GM12891 (cell line): ENCODE measurements around the gene ALB.

Experiments used
- PAX5 ChIP-seq: IDR thresholded peaks from 2 replicates; pipeline ENCODE4 v1.6.1; 2011; ENCODE audit warnings: low read length, moderate library complexity, mild to moderate bottlenecking; ENCODE audit not compliant: insufficient read depth, severe bottlenecking
- POLR2A ChIP-seq: IDR thresholded peaks from 2 replicates; pipeline ENCODE4 v1.6.1; 2011; ENCODE audit warnings: low read depth, low read length, control low read depth
- POLR2AphosphoS5 ChIP-seq: IDR thresholded peaks from 2 replicates; pipeline ENCODE4 v1.6.1; 2011; ENCODE audit warnings: low read depth, low read length, control low read depth
- SPI1 ChIP-seq: IDR thresholded peaks from 2 replicates; pipeline ENCODE4 v1.6.1; 2011; ENCODE audit warnings: low read depth, low read length, control low read depth
- TAF1 ChIP-seq: IDR thresholded peaks from 2 replicates; pipeline ENCODE4 v1.6.1; 2011; ENCODE audit warnings: low read depth, low read length, control low read depth

GRCh38 chr4:73437558-73437956 is 33.5 kb downstream of the ALB start:
- no peak for TF ChIP-seq POLR2A
- TF ChIP-seq TAF1, result no peak
- TF ChIP-seq POLR2AphosphoS5, result no peak
- no peak for TF ChIP-seq PAX5
- TF ChIP-seq SPI1, result no peak
